LNCAP (cell line): Measurements from ENCODE around the gene ADK.

Experiments
- TF ChIP-seq, protein P1 (sequence below): fragments of 450-650 bp; IDR thresholded peaks from 2 replicates; pipeline ENCODE4 v1.5.1; 2017; ENCODE audit warnings: mild to moderate bottlenecking

Gene ADK

DNA sequence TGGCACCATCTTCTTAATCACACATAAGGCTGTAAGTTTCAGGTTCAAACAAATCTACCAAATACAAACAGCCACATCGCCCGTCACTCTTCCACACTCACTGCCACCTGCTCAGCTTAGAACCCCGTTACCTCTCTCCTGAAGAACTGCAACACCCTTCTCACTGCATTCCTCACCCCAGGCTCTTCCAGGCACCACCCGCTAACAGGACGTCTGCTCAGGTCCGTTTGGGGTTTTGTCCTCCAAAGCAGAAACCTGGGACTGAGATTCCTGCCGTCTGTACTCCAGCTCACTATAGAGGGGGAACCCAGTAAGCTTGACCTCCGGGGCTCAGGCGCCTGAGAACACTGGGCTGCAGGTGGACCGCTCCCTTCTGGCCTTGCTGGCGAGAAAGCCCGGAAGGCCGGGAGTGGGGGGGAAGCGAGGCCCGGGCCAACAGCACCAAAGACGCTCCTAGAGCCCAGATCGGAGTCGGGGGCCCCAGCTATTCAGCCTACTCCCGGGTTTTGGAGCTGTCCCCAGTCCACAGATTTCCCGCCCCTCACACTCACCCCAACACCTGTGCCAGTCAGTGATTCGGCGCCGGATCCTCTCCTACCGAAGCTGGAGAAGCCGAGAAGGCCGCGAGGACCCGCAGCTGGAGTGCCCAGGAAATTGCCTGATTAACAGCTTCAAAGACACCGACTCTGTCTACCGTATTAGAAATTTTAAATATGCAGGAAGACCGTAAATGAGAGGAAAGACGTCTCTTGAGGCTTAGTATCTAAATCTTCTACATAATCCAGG lies 624 bp upstream of the ADK start, which contains the start of gene AP3M1:
AP3M1 (minus strand) TSS at position 625 of the 786 bp plus-strand sequence. CDS start 12,449 bp downstream, outside the sequence.
- TF ChIP-seq, protein P1, sequence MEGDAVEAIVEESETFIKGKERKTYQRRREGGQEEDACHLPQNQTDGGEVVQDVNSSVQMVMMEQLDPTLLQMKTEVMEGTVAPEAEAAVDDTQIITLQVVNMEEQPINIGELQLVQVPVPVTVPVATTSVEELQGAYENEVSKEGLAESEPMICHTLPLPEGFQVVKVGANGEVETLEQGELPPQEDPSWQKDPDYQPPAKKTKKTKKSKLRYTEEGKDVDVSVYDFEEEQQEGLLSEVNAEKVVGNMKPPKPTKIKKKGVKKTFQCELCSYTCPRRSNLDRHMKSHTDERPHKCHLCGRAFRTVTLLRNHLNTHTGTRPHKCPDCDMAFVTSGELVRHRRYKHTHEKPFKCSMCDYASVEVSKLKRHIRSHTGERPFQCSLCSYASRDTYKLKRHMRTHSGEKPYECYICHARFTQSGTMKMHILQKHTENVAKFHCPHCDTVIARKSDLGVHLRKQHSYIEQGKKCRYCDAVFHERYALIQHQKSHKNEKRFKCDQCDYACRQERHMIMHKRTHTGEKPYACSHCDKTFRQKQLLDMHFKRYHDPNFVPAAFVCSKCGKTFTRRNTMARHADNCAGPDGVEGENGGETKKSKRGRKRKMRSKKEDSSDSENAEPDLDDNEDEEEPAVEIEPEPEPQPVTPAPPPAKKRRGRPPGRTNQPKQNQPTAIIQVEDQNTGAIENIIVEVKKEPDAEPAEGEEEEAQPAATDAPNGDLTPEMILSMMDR = no peak

DNA sequence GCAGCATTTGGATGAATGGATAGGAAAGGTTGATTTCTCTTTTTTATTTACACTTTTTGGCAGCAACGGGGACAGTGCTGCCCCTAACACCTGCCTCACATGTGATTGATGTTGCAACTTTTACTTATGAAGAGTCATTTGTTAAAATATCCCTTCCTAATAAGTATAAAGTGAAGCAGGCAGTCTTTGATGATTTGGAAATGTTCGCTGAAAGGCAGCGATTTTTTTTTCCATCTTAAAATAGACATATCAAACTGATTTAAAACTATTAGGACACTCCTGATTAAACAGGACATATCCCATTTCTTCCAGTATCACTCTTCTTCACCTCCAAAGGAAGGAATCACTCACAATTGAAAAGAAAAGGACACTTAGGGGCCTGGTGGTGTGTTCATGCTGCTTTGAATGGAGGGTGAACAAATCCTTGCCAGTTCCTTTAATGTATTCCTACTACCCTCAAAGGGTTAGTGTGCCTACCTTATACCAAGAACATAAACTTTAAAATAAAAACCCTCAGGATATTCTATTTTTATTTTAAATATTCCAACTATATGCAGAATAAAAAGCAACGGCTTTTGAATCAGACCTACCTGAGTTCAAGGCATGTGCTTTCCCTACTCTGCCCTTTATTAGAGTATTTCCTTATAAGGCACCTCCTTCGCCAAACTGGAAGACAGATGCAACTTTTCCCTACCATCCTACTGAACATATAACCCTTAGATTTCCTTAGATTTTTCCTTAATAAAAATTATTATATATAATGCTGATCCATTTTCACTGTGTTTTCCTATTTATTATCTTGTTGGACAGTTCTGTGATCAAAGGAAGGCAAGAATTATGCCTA lies 1.1 kb downstream of the ADK start:
- TF ChIP-seq, protein P1 = no peak

DNA sequence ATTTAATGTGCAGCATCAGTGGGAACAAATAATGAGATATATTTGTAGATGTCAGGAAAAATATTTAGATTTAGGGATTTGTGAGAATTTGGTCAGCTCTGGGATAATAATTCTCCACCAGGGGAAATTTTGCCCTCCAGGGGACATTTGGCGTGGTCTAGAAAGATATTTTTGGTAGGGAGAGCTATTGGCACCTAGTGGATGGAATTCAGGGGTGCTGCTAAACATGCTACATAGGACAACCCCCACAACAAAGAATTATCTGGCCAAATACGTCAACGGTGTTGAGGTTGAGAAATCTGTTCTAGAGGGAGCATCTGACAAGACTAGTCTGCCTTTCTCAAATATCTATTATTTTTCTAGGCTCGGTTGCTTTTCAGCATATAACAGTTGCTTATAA lies 2.1 kb downstream of the ADK start:
- TF ChIP-seq, protein P1 = no peak

DNA sequence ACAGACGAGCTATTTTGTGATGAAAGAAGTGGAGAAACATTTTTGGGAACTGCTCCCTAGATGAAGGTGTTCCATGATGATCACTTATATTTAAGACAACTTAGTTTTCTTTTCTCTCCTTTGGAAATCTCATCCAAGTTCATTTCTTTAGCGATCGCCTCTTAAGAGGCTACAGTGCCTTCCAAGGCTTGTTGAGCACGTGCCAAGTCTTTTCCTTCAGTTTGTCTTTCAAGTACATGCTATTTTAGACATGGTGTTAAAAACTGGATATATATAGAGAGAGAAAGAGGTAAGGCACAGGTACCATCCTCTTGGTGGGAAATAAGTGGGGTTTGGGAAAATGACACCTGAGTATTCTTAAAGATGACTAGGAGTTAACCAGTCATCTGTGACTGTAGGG lies 2.7 kb downstream of the ADK start:
- TF ChIP-seq, protein P1 = no peak

DNA sequence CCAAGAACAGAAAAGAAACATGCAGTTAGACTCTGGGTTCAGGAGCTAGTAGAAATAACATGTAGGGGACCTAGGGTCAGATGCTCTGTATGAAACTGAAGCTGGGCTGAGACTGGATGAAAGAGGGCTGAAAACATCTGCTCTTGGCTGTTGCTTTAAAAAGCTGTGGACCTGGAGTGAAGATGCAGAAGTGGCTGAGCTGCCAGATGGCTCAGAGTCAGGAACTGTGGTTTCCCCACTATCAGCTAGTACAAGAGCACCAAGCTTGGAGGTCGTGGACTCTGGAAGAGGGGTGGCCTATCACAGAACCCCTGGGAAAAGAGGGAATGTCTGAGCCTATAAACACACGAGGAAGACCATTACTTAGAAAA lies 5.9 kb downstream of the ADK start:
- TF ChIP-seq, protein P1 = no peak

DNA sequence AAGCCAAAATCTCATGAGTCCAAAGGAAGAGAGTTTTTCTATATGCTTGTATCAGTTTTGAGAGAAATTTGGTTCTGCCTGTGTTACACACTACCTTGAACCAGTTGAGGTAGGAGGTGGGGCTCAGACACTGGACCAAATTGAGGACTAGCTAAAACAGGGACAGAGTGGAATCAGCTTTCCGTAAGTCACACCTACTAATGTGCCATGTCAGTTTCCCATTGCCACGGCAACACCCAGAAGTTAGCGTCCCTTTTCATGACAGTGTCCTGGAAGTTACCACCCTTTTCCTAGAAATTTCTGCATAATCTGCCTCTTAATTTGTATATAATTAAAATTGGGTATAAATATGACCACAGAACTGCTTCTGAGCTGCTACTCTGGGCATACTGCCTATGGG lies 9.0 kb downstream of the ADK start:
- TF ChIP-seq, protein P1 = no peak

DNA sequence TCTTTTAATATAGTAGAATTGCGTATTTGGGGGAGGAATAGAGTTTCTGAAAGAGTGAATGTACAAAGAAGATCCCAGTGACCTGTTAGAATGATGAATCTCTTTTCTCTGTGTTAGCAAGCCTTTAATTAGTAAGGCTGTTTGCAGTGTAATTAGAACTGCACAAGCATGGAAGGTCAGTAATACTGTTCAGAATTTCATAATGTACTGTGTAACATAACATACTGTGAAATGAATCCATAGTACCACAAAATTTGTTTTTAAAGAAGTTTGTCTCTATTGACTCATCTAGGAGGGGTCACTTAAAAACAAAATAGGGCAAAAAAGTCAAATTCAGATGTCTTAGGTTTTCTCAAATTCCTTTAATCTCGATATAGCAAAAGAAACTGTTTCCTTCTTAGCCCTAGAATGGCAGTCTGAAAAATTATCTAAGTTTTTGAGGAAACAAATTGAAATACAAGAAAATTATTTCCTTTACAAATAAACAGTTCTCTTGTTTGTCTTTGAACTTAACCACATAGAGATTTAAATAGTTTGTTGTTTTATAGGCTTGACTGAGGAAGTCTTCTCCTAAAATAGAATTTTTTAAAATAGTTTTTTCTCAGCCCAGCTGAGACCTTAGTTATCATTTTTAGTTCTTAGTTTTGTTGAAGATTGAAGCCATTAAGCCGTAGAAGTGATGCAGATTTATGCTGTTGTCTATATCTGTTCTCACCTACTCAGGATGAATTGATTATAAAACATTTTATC lies 12.5 kb downstream of the ADK start:
- TF ChIP-seq, protein P1 = no peak
